ENCODE measurements around the gene KRT37. TPM values are rescaled to one million over a fixed set of nuclear protein-coding genes. Genes with fewer than 3 reads are reported as not detected.
A peak's percentile ranks its signal among the peaks of the same experiment; 100 is the strongest.

KRT37 gene
- total and polyA plus RNA-seq, 2 of the 13 experiments (the other 11 are each of a cell fraction or from before 2014, with no cell fraction given): 0.69 TPM; not detected in 1

DNA sequence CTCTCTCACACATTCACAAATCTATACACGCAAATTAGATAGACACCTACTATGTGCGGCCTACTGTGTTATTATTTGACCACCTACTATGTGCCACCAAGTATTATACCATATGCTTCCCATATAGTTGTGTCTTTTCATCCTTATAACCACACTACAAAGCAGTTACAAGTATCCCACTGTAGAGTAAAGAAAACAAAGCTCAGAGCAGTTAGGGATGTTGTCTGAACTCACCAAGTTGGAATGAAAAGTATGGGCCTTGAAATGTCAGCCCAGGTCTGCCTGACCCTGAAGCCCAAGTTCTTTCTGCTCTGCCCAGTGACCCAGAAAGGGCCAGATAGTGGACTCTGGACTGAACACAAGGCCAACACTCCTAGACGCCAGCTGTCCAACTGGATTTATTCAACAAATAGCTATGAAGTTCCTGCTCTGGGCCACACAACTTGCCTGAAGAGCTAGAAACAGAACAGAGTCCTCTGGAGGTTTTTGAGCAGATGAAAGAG, 8.5 kb downstream of the KRT37 start (continued):
- TF ChIP-seq ZMYM2 (CRISPR knock-in tag; IDR thresholded peaks at IDR 0.05) (peak; percentile 78), FOXP4 (CRISPR knock-in tag; IDR thresholded peaks at IDR 0.05) (peak; percentile 35; the same call in 1 of the 2 replicates), POLR2A (IDR thresholded peaks at IDR 0.05; ENCODE audit: insufficient read depth in 1 of 2, low read depth in 2 of 2, low read length in 2 of 2) (no peak), ZNF749 (CRISPR knock-in tag; IDR thresholded peaks at IDR 0.05; ENCODE audit: borderline replicate concordance) (no peak), ZZZ3 (CRISPR knock-in tag; IDR thresholded peaks at IDR 0.05; ENCODE audit: borderline replicate concordance) (no peak), KLF13 (CRISPR knock-in tag; IDR thresholded peaks at IDR 0.05) (no peak), ZNF616 (CRISPR knock-in tag; IDR thresholded peaks at IDR 0.05; ENCODE audit: low read depth) (no peak), RAD21 (CRISPR knock-in tag; IDR thresholded peaks at IDR 0.05) (no peak), NFRKB (IDR thresholded peaks at IDR 0.05) (no peak), PAWR (CRISPR knock-in tag; IDR thresholded peaks at IDR 0.05; ENCODE audit: borderline replicate concordance) (no peak), ZNF337 (CRISPR knock-in tag; IDR thresholded peaks at IDR 0.05; ENCODE audit: borderline replicate concordance, low read depth) (no peak), FUBP1 (CRISPR knock-in tag; IDR thresholded peaks at IDR 0.05; ENCODE audit: borderline replicate concordance) (no peak), STAT5B (CRISPR knock-in tag; IDR thresholded peaks at IDR 0.05) (no peak), ZNF329 (CRISPR knock-in tag; IDR thresholded peaks at IDR 0.05; ENCODE audit: low read depth) (no peak), KMT2A (CRISPR knock-in tag; IDR thresholded peaks at IDR 0.05) (no peak), ZNF572 (CRISPR knock-in tag; IDR thresholded peaks at IDR 0.05) (no peak), ZNF772 (CRISPR knock-in tag; IDR thresholded peaks at IDR 0.05) (no peak), HES4 (CRISPR knock-in tag; IDR thresholded peaks at IDR 0.05; ENCODE audit: borderline replicate concordance) (no peak), ZNF24 (IDR thresholded peaks at IDR 0.05) (no peak), MAF1 (CRISPR knock-in tag; IDR thresholded peaks at IDR 0.05; ENCODE audit: borderline replicate concordance) (no peak), ZNF678 (CRISPR knock-in tag; IDR thresholded peaks at IDR 0.05) (no peak), ZFP36L1 (CRISPR knock-in tag; IDR thresholded peaks at IDR 0.05) (peak; percentile 64; the same call in 1 of the 2 replicates), CERS6 (CRISPR knock-in tag; IDR thresholded peaks at IDR 0.05) (no peak), RORA (CRISPR knock-in tag; IDR thresholded peaks at IDR 0.05) (peak; percentile 90)
- TF ChIP-seq, protein P1, sequence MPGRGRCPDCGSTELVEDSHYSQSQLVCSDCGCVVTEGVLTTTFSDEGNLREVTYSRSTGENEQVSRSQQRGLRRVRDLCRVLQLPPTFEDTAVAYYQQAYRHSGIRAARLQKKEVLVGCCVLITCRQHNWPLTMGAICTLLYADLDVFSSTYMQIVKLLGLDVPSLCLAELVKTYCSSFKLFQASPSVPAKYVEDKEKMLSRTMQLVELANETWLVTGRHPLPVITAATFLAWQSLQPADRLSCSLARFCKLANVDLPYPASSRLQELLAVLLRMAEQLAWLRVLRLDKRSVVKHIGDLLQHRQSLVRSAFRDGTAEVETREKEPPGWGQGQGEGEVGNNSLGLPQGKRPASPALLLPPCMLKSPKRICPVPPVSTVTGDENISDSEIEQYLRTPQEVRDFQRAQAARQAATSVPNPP (CRISPR knock-in tag; IDR thresholded peaks at IDR 0.05): no peak
- TF ChIP-seq, protein P2, sequence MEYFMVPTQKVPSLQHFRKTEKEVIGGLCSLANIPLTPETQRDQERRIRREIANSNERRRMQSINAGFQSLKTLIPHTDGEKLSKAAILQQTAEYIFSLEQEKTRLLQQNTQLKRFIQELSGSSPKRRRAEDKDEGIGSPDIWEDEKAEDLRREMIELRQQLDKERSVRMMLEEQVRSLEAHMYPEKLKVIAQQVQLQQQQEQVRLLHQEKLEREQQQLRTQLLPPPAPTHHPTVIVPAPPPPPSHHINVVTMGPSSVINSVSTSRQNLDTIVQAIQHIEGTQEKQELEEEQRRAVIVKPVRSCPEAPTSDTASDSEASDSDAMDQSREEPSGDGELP (IDR thresholded peaks at IDR 0.05; ENCODE audit: borderline replicate concordance, low read depth): peak; percentile 89

Data from HepG2 (cell line).